Measurements from ENCODE around the gene ABCC11.
A peak's percentile ranks its signal among the peaks of the same experiment; 100 is the strongest.

ABCC11 gene

GRCh38 chr16:48247311-48247710 lies at the start of gene ABCC11:
TSS of gene ABCC11 (minus strand) at chr16:48247539. CDS start at chr16:48231921, 15,618 bp downstream.
- no peak for DNase-seq
- intact Hi-C loops (cut with DNase I): loop anchor here (10.0 kb wide), 1 partner anchor 367 kb away; the partner anchor contains the start of gene N4BP1

- no peak for DNase-seq
- intact Hi-C loops (cut with DNase I): no loop called here
Observed at GRCh38 chr16:48295488-48296281, 48.3 kb upstream of the ABCC11 start.

GRCh38 chr16:48294724-48295123 lies 47.4 kb upstream of the ABCC11 start:
- no peak for DNase-seq
- intact Hi-C loops (cut with DNase I): no loop called here

DNA sequence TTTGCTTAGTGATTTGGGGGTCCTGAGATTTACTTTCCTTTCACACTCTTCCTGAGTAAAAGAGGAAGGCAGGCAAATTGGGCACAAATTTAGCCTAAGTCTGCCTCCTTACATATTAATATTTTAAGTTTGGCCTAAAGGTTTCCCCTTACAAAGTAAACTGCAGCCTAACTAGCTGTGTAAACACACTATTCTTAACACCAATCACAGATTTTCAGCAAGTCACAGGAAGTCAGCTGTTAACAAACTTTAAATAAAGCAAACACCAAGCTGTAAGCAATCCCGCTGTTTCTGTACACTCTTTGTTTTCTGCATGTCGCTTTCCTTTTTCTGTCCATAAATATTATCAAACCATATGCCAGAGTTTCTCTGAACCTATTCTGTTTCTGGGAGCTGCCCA lies 45.1 kb upstream of the ABCC11 start:
- DNase-seq: no peak
- intact Hi-C loops (cut with DNase I): no loop called here

DNA sequence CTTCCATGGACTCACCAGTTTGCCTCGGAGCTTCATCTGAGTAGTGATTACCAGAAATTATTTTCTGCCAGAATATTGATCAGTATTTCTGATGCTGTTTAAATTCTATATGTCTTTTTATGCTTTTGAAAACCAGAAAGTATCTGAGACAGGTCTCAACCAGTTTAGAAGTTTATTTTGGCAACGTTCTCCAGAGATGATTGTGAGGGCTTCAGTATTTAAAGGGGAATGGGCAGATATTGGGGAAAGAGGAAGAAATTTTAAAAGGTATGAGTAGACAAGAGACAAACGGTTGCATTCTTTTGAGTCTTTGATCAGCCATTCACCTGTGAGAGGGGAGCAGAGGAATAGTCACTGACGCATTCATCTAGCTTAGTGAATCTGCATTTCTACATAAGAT lies 44.4 kb upstream of the ABCC11 start:
- DNase-seq: no peak
- intact Hi-C loops (cut with DNase I): no loop called here

- no peak for DNase-seq
- intact Hi-C loops (cut with DNase I): no loop called here
Observed at GRCh38 chr16:48291303-48291702, 44.0 kb upstream of the ABCC11 start.

DNA sequence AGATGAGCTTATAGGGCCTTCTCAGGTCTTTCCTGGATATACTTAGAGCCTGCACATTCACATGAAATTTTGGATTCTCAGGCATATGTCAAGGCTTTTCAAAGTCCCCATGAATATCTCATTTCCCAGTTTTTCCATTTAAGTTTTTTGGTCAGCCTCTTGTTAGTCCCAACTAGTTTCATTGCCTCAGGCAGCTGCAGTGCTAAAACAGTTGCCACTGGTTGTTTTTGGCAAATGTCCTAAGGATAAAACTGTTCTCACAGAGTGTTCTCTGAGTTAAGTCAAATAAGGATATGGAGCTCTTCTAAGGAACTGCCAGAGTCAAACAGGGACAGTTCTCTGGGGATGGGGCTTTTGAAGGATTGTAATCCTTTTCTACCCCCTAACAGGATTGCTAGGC lies 39.9 kb upstream of the ABCC11 start:
- intact Hi-C loops (cut with DNase I): no loop called here
- no peak for DNase-seq

GRCh38 chr16:48284772-48285409 lies 37.6 kb upstream of the ABCC11 start:
- intact Hi-C loops (cut with DNase I): no loop called here

GRCh38 chr16:48282636-48283263 lies 35.4 kb upstream of the ABCC11 start:
- DNase-seq: no peak
- intact Hi-C loops (cut with DNase I): no loop called here

More at GRCh38 chr16:48284772-48285409, 37.6 kb upstream of the ABCC11 start:
- DNase-seq: no peak

GRCh38 chr16:48280546-48280945 lies 33.2 kb upstream of the ABCC11 start:
- intact Hi-C loops (cut with DNase I): no loop called here
- no peak for DNase-seq

DNA sequence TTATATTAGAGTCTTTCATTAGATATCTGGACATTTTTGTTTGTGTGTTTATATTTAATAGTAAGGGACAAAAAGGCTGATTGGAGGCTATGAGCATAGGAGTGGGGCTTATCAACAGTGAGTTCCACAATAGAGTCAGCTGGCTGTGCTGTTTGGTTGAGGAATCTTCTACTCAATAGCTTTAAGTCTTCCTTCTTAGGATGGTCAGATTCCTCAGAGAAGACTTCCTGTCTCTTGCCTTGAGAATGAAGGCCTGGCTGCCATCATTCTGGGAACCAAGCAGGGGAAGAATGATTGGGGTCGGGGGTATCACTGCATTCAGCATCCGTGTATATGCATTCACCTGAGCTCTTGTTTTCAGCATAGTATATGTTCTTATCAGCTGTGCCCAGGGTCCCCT lies 31.9 kb upstream of the ABCC11 start:
- no peak for DNase-seq
- intact Hi-C loops (cut with DNase I): no loop called here

- intact Hi-C loops (cut with DNase I): no loop called here
- DNase-seq: peak; percentile 37 to 94 (median 74)
Observed at GRCh38 chr16:48277158-48277557, 29.8 kb upstream of the ABCC11 start.

DNA sequence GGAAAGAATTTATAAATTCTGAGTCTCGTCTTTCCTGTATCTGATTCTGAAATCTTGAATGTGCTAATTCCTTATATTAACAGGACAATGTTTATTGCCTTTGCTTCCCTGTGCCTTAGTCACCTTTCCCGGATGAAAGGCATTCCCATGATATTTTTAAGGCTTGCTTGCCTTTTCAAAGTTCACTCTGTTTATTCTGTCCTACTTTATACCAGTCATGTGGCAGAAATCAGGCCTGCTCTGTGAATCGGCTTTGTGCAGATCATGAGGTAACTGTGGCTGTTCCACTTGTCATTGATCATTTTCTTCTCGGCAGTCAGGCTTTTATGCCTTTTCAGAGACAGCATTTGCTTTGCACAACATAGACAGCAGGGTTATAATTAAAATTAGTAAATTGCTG lies 28.8 kb upstream of the ABCC11 start:
- peak in 26 of 42 donors; percentile 8 to 76 (median 36) for DNase-seq
- intact Hi-C loops (cut with DNase I): no loop called here

GRCh38 chr16:48274476-48274875 lies 27.1 kb upstream of the ABCC11 start:
- intact Hi-C loops (cut with DNase I): no loop called here

DNA sequence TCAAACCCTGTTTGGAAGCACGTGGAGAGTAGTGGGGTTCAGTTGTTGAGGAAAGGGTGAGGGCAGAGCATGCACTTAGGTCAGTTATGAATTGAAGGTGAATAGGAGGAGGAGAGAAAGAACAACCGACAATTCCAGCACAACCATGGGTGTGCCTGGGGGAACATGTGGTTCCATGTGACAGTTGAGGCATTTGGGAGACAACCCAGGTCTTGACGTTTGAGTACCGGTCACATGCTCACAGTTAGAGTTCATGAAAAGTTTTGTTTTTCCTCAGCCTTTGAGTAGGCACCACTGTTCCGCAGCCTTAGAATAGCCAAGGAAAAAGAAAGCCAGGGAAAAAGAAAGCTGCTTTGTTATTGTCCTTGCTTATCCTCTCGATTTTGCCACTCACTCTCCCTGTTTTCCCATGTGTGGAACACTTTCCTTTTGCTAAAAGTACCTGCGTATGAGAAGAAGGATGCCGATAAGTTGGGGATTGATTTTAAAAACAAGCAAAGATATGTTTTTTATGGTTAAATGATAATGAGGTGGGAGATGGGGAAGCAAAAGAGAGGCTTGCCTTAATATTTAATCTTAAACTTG lies 25.6 kb upstream of the ABCC11 start:
- peak in 27 of 42 donors; percentile 5 to 68 (median 30) for DNase-seq
- intact Hi-C loops (cut with DNase I): no loop called here

More at GRCh38 chr16:48274476-48274875, 27.1 kb upstream of the ABCC11 start:
- DNase-seq: peak in 11 of 42 donors; percentile 15 to 67 (median 27)

GRCh38 chr16:48271728-48272127 lies 24.4 kb upstream of the ABCC11 start:
- no peak for DNase-seq
- intact Hi-C loops (cut with DNase I): no loop called here

DNA sequence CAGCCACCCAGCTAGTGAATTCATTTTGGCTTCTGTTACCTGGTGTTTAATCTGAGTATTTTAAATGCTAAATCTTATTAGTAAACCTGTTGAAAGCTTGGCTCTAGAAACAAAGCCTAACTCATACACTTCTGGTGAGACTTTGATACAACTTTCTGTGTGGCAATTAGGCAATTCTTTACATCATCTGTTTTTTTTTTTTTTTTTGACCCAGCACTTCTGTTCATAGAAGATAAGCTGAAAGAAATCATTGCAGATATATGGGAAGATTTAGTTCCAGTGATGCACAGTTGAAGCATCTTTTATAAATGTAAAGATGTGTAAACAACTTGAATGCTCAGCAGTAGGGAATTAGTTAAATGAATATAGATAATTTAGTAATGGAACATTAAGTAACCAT lies 21.7 kb upstream of the ABCC11 start:
- intact Hi-C loops (cut with DNase I): no loop called here
- DNase-seq: no peak

- intact Hi-C loops (cut with DNase I): no loop called here
- no peak for DNase-seq
Observed at GRCh38 chr16:48262631-48263030, 15.3 kb upstream of the ABCC11 start.

DNA sequence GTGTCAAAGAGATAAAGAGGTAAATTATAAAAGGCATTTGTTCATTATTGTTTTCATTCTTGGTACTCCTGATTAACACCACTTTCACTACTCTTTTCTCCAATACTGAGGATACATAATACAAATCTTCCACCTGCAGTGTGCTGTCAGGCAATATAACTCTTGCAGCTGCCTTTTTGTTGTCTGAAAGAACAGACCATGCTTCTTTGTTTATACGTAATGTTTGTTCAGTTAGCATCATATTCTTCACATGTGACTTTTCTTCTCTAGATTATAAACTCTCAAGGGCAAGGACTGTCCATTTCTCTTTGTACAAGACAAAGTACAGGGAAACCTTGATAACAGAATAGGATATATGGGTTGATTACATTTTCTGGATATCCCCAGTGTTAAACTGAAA lies 14.2 kb upstream of the ABCC11 start:
- DNase-seq: no peak
- intact Hi-C loops (cut with DNase I): no loop called here

All from head of caudate nucleus (tissue), 42 donors.